Naive thymus-derived CD8-positive, alpha-beta T cell (primary cell): ENCODE data around the gene FRY. TPM values are rescaled to one million over a fixed set of nuclear protein-coding genes. Genes with fewer than 3 reads are reported as not detected.

Experiments
- ATAC-seq, 2 donors: fragments of 150-1000 bp; cut with Tn5 transposase in 1 of 2; sonication (Bioruptor Pico), chemical (Tn5 transposase) in 1 of 2; 1 replicate in 1 of 2; 2 replicates in 1 of 2; pipeline ENCODE4 v1.10.0; 2021; ENCODE audit warnings: mild to moderate bottlenecking in 2 of 2, moderate library complexity in 2 of 2
- POLR2A ChIA-PET: fragments of 350-600 bp; sonication (Branson Sonifier 250); formaldehyde crosslinking; loops from one replicate; lab custom pipeline; 2021; ENCODE audit warnings: antibody characterized with exemption; lab: Charles Lee
- DNase-seq, 10 donors: peaks; one replicate each; pipeline versions ENCODE4 v3.0.0 to v3.0.0-alpha.2; 2020 to 2022
- H3K27ac Mint-ChIP-seq, 10 donors: one replicate each; pipeline ENCODE4 v1.8.0; 2020 to 2022; ENCODE audit warnings: mild to moderate bottlenecking in 10 of 10, mixed read lengths in 10 of 10, moderate library complexity in 4 of 10, inconsistent platforms in 1 of 10
- H3K27me3 Mint-ChIP-seq, 5 donors: one replicate each; pipeline ENCODE4 v1.8.0; 2021 to 2022; ENCODE audit warnings: mixed read lengths in 5 of 5
- H3K36me3 Mint-ChIP-seq, 3 donors: one replicate each; pipeline ENCODE4 v1.8.0; 2020 to 2022; ENCODE audit warnings: mixed read lengths in 3 of 3, mild to moderate bottlenecking in 2 of 3, inconsistent platforms in 1 of 3
- H3K4me1 Mint-ChIP-seq, 4 donors: one replicate each; pipeline ENCODE4 v1.8.0; 2021 to 2022; ENCODE audit warnings: mixed read lengths in 4 of 4
- H3K4me3 Mint-ChIP-seq, 10 donors: one replicate each; pipeline ENCODE4 v1.8.0; 2020 to 2022; ENCODE audit warnings: mild to moderate bottlenecking in 10 of 10, mixed read lengths in 10 of 10, moderate library complexity in 6 of 10, inconsistent platforms in 1 of 10
- H3K9me3 Mint-ChIP-seq, 9 donors: one replicate each; pipeline ENCODE4 v1.8.0; 2020 to 2022; ENCODE audit warnings: mixed read lengths in 9 of 9, mild to moderate bottlenecking in 3 of 9, inconsistent platforms in 1 of 9, moderate library complexity in 1 of 9
- polyA plus RNA-seq, 3 donors: library from polyadenylated mRNA; unstranded; fragments of 300-500 nt; fragmentation: Illumina TruSeq; gene quantifications; one replicate each; pipeline ENCODE4 v1.2.3, GENCODE V29; 2021
- total RNA-seq, 8 experiments: library from RNA in 2 of 8; stranded (reverse) in 2 of 8; gene quantifications; one replicate each; pipeline ENCODE4 v1.2.3 and lab custom pipeline; 2021 to 2026

Gene FRY
- total and polyA plus RNA-seq, 5 experiments from 2014 or later = 0.08 to 1.4 (median 0.40) TPM

DNA sequence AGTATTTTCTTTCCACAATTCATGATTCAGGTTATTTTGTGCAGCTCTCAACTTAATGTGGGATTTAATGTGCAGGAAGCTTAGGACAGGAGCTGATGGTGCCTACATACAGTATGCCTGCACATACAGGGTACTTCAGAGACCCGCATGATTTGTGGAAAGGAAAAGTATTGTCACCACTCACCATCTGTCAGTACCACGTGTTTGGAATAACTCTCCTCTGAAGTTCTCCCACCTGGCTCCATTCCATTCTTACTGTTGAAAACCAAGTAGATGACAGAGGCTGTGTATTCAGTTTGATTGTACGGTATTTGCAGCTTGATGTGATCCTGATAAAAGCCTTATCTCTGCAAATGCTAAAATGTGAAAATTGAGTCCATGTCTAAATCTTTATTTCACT lies 197.9 kb downstream of the FRY start:
- Mint-ChIP-seq H3K36me3 (no peaks in the 10 kb centered on the region), H3K27me3 (peaks cover 0 to 3% (median 0%) of the 10 kb centered on the region in 5 donors), H3K27ac (no peak overlapping the region)

DNA sequence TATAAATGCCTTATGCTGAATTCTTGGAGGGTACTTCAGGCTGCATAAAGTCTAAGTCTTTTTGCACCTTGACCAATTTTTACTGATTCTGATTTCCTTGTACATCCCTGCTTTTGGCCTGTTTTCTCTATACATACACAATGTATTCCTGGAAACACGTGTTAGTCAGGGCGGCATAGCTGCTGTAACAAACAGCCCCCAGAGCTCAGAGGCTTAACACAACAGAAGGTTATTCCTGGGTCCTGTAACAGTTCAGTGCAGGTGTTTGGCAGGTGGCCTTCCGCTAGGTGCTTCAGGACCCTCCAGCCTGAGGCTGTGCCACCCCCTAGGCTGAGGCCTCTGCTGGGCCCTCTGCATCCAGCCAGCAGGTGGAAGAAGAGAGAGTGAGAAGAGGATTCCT lies 200.7 kb downstream of the FRY start:
- ATAC-seq = no peak
- peak overlapping the region in 1 of 10 donors; percentile 74 for H3K27ac Mint-ChIP-seq
- DNase-seq = no peak
- H3K4me1 Mint-ChIP-seq = peaks cover 1 to 14% (median 7%) of the 10 kb centered on the region in 4 donors
- no peaks in the 10 kb centered on the region for H3K27me3 Mint-ChIP-seq
- H3K4me3 Mint-ChIP-seq = no peak overlapping the region
- H3K36me3 Mint-ChIP-seq = no peaks in the 10 kb centered on the region
- H3K9me3 Mint-ChIP-seq = no peaks in the 10 kb centered on the region
- POLR2A ChIA-PET = no interaction called here

More for the DNA sequence above, 197.9 kb downstream of the FRY start:
- no peaks in the 10 kb centered on the region for H3K9me3 Mint-ChIP-seq
- no peak for DNase-seq
- no peak overlapping the region for H3K4me3 Mint-ChIP-seq
- no peak for ATAC-seq
- POLR2A ChIA-PET = no interaction called here
- peaks cover 0 to under 1% (median 0%) of the 10 kb centered on the region in 4 donors for H3K4me1 Mint-ChIP-seq

DNA sequence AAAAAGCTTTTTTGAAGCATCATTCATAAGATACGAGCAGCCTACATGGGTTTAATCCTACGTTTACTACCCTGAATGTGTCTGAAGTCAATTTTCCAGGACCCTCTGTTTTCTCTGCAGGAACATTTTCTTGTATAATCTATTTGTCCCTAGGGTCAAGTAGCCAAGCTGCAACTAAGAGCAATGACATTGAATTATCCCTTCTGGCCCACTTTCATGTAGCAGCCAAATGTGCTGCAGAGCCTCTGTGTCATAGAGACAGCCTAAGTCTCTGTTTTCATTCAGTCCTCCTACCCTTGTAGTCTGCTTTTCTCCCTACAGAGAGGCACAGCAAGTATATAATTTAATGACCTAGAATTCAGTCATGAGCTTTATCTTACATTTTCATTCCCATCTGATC lies 201.5 kb downstream of the FRY start:
- Mint-ChIP-seq H3K4me1 (peaks cover 1 to 14% (median 7%) of the 10 kb centered on the region in 4 donors), H3K9me3 (no peaks in the 10 kb centered on the region), H3K27ac (no peak overlapping the region), H3K27me3 (no peaks in the 10 kb centered on the region), H3K36me3 (no peaks in the 10 kb centered on the region), H3K4me3 (no peak overlapping the region)
- POLR2A ChIA-PET = no interaction called here
- ATAC-seq (no peak), DNase-seq (no peak)

DNA sequence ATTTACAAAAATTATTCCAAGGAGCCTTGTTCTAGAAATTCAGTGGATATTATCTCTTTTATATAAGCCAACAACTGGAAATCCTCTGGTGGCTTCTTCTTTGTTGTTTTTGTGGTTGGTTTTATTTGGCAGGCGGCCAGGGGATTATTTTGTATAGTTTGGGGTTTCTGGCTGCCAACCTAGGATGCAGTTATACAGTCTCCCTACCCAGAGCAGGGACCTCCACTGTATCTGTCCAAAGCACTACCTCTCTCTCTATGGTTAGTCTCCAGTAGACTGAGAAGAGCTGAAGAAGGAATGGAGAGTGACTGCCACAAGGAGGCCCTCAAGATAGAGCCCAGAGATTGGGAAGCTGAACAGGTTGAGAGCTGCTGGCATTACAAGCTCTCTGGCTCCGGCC lies 203.3 kb downstream of the FRY start:
- H3K27ac Mint-ChIP-seq = no peak overlapping the region
- H3K4me3 Mint-ChIP-seq = no peak overlapping the region
- no peaks in the 10 kb centered on the region for H3K9me3 Mint-ChIP-seq
- H3K36me3 Mint-ChIP-seq = no peaks in the 10 kb centered on the region
- ATAC-seq (peak in 1 of 2 donors; percentile 35), DNase-seq (peak in 1 of 10 donors; percentile 3)
- POLR2A ChIA-PET = interaction anchor here (0.7 kb wide), 1 partner anchor 15 kb away, joined by 3 read pairs; no protein-coding TSS in a partner anchor
- H3K4me1 Mint-ChIP-seq = peaks cover 1 to 14% (median 7%) of the 10 kb centered on the region in 4 donors
- H3K27me3 Mint-ChIP-seq = no peaks in the 10 kb centered on the region

- DNase-seq (no peak), ATAC-seq (no peak)
- no peaks in the 10 kb centered on the region for H3K36me3 Mint-ChIP-seq
- H3K4me3 Mint-ChIP-seq = no peak overlapping the region
- no peaks in the 10 kb centered on the region for H3K27me3 Mint-ChIP-seq
- POLR2A ChIA-PET = no interaction called here
- H3K27ac Mint-ChIP-seq = no peak overlapping the region
- H3K9me3 Mint-ChIP-seq = no peaks in the 10 kb centered on the region
- peaks cover 1 to 14% (median 7%) of the 10 kb centered on the region in 4 donors for H3K4me1 Mint-ChIP-seq
Observed at GRCh38 chr13:32237681-32238080, 206.1 kb downstream of the FRY start.

DNA sequence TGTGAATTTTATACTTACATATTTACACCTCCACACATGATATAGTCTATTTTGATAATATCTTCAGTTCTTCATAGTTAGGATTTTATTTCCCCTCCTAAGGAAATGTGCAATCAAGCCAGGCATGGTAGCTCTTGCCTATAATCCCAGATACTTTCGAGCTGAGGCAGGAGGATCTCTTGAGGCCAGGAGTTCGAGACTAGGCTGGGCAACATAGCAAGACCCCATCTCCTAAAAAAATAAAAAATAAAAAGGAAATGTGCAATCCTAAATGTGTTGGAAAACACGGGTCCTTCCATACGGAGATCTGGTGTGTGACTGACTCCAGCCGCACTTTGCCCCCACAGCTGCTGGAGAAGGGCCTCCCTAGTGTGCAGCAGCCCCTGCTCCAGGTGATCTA lies 212.1 kb downstream of the FRY start:
- no peak overlapping the region for H3K4me3 Mint-ChIP-seq
- peaks cover 0 to 2% (median under 1%) of the 10 kb centered on the region in 4 donors for H3K4me1 Mint-ChIP-seq
- H3K9me3 Mint-ChIP-seq = no peaks in the 10 kb centered on the region
- H3K27ac Mint-ChIP-seq = no peak overlapping the region
- POLR2A ChIA-PET = no interaction called here
- DNase-seq = no peak
- H3K36me3 Mint-ChIP-seq = no peaks in the 10 kb centered on the region
- ATAC-seq = no peak
- H3K27me3 Mint-ChIP-seq = no peaks in the 10 kb centered on the region

- POLR2A ChIA-PET = no interaction called here
- Mint-ChIP-seq H3K27me3 (no peaks in the 10 kb centered on the region), H3K4me1 (peaks cover 0 to 2% (median under 1%) of the 10 kb centered on the region in 4 donors), H3K27ac (no peak overlapping the region), H3K36me3 (no peaks in the 10 kb centered on the region), H3K9me3 (no peaks in the 10 kb centered on the region), H3K4me3 (no peak overlapping the region)
- no peak for ATAC-seq
- no peak for DNase-seq
Observed at GRCh38 chr13:32245555-32245954, 214.0 kb downstream of the FRY start.

DNA sequence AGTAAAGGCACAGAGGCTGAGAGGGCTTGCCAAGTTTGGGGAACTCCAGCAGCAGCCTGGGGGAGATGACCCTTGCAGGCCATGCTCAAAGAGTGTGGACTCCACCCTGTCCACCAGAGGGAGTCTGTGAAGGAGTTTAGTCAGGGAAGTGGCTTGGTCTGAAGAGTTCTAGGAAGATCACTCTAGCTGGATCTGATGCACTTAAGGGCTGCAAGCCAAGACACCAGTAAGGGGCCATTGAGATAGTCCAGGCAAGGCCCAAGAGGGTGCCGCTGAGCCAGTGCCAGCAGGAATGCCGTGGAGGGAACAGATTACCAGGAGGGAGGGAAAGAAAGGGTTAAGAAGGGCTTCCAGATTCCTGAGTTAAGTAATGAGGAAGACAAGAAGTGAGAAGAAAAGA lies 214.9 kb downstream of the FRY start:
- no peaks in the 10 kb centered on the region for H3K36me3 Mint-ChIP-seq
- H3K4me3 Mint-ChIP-seq = no peak overlapping the region
- H3K4me1 Mint-ChIP-seq = peaks cover 0 to 2% (median under 1%) of the 10 kb centered on the region in 4 donors
- H3K27me3 Mint-ChIP-seq = no peaks in the 10 kb centered on the region
- DNase-seq (peak in 4 of 10 donors; percentile 4 to 62 (median 10)), ATAC-seq (peak; percentile 33 to 39)
- H3K27ac Mint-ChIP-seq = peak overlapping the region in 1 of 10 donors; percentile 15
- POLR2A ChIA-PET = no interaction called here
- no peaks in the 10 kb centered on the region for H3K9me3 Mint-ChIP-seq

- no peaks in the 10 kb centered on the region for H3K9me3 Mint-ChIP-seq
- POLR2A ChIA-PET = no interaction called here
- ATAC-seq = no peak
- H3K27me3 Mint-ChIP-seq = no peaks in the 10 kb centered on the region
- no peaks in the 10 kb centered on the region for H3K36me3 Mint-ChIP-seq
- no peak overlapping the region for H3K27ac Mint-ChIP-seq
- DNase-seq = no peak
- no peak overlapping the region for H3K4me3 Mint-ChIP-seq
- peaks cover 0 to 2% (median under 1%) of the 10 kb centered on the region in 4 donors for H3K4me1 Mint-ChIP-seq
Observed at GRCh38 chr13:32247887-32248286, 216.3 kb downstream of the FRY start.

DNA sequence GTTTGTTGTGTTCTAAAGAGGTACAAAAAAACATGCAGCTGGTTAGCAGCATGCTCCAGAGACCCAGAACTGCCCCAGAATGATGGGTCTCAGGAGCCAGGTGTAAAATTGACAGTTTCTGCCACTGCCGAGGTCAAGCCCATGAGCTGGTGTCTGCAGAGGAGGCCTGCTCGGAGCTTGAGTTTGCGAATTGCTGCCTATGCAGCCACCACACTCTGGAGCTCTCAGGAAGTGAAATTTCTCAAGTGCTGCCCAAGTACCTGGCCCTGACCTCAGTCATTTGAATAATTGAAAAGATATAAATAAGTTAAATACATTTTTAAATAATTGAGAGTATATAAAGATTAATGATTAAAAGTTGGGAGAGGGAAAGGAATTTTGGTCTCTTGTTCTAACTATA lies 217.2 kb downstream of the FRY start:
- DNase-seq (no peak), ATAC-seq (no peak)
- H3K9me3 Mint-ChIP-seq = no peaks in the 10 kb centered on the region
- POLR2A ChIA-PET = no interaction called here
- H3K4me1 Mint-ChIP-seq = peaks cover 0 to 2% (median under 1%) of the 10 kb centered on the region in 4 donors
- no peaks in the 10 kb centered on the region for H3K36me3 Mint-ChIP-seq
- H3K27me3 Mint-ChIP-seq = no peaks in the 10 kb centered on the region
- H3K27ac Mint-ChIP-seq = no peak overlapping the region
- H3K4me3 Mint-ChIP-seq = no peak overlapping the region

DNA sequence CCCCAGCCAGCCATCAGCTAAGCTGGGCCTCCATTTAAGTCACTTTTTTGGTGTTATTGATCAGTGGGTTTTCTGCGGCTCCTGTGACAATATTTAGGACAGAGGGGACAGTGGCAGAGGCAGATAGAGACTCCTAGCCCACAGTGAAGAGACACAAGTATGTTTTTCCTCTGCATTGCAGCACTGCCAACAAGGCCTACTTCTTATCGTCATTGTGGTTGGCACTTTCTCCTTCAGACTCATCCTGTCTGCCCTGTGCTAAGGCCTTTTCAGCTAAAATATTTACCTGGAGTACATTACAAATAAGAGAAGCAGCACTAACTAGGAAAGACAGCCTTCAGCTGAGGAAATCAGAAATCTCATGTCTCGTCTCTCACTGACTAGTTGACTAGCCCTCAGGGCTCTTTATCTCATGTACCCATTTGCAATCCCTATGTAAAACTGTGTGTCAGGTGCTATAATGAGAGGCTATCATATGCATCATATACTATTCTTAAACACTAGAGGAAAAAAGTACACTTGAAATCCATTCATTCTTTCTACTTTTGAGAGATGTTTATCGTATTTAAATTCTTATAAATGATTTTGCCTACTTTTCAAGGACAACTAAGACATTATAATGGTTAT lies 221.4 kb downstream of the FRY start:
- no peak overlapping the region for H3K4me3 Mint-ChIP-seq
- ATAC-seq = no peak
- H3K4me1 Mint-ChIP-seq = peaks cover 0 to 7% (median 0%) of the 10 kb centered on the region in 4 donors
- H3K27ac Mint-ChIP-seq = no peak overlapping the region
- H3K9me3 Mint-ChIP-seq = no peaks in the 10 kb centered on the region
- H3K36me3 Mint-ChIP-seq = no peaks in the 10 kb centered on the region
- no peak for DNase-seq
- H3K27me3 Mint-ChIP-seq = no peaks in the 10 kb centered on the region
- POLR2A ChIA-PET = interaction anchor here (0.6 kb wide), 1 partner anchor 166 kb away, joined by 3 read pairs; no protein-coding TSS in a partner anchor

- Mint-ChIP-seq H3K36me3 (no peaks in the 10 kb centered on the region), H3K27me3 (no peaks in the 10 kb centered on the region), H3K27ac (no peak overlapping the region), H3K4me3 (no peak overlapping the region), H3K4me1 (peaks cover 0 to 5% (median 0%) of the 10 kb centered on the region in 4 donors), H3K9me3 (no peaks in the 10 kb centered on the region)
- DNase-seq = no peak
- POLR2A ChIA-PET = no interaction called here
- ATAC-seq = no peak
Observed at GRCh38 chr13:32253911-32254399, 222.4 kb downstream of the FRY start.

GRCh38 chr13:32254416-32254815 lies 222.8 kb downstream of the FRY start:
- Mint-ChIP-seq H3K27ac (no peak overlapping the region), H3K27me3 (no peaks in the 10 kb centered on the region)
- ATAC-seq = no peak

More at GRCh38 chr13:32254416-32254815, 222.8 kb downstream of the FRY start:
- no peak for DNase-seq
- POLR2A ChIA-PET = no interaction called here
- Mint-ChIP-seq H3K4me1 (peaks cover 0 to 5% (median 0%) of the 10 kb centered on the region in 4 donors), H3K4me3 (no peak overlapping the region), H3K36me3 (no peaks in the 10 kb centered on the region), H3K9me3 (no peaks in the 10 kb centered on the region)
